Measurements from ENCODE around the gene SPRR4.
"Not testable (repeated sequence)": the region's sequence is repeated elsewhere in the genome, so short reads cannot be mapped to it uniquely, and the experiment has no call there.

SPRR4 gene

DNA sequence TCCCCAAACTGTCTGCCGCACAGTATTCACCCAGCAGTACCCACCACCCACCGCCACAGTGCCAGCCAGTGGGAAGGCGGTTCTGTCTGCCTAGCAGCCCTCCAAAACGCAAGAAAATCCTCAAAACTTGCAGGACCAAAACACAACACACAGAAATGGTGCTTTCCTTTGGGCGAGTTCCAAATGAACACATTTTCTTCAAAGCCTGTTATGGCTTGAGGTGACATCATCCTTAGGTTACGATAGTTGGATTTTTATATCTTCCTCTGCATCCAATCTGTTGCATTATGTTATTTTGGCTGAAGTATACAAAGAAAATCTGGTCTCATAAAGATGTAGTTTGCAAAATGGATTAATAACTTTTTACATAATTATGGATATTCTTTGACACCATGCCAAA, 22.7 kb downstream of the SPRR4 start:
- Histone ChIP-seq H3K27ac (ENCODE audit: low read length) (no peak overlapping the region), H3K9me3 (ENCODE audit: insufficient read depth, low read depth, low read length) (peaks cover 7% of the 10 kb centered on the region; the same call in 1 of the 2 replicates), H3K9ac (ENCODE audit: low read depth, low read length) (no peak overlapping the region), H3K27me3 (ENCODE audit: insufficient read depth, low read length) (no peaks in the 10 kb centered on the region), H3K36me3 (ENCODE audit: insufficient read depth, low read depth, low read length) (no peaks in the 10 kb centered on the region), H3K4me3 (ENCODE audit: low read length) (no peak overlapping the region), H3K4me1 (ENCODE audit: insufficient read depth, low read length) (peaks cover 10% of the 10 kb centered on the region; the same call in 1 of the 2 replicates)

DNA sequence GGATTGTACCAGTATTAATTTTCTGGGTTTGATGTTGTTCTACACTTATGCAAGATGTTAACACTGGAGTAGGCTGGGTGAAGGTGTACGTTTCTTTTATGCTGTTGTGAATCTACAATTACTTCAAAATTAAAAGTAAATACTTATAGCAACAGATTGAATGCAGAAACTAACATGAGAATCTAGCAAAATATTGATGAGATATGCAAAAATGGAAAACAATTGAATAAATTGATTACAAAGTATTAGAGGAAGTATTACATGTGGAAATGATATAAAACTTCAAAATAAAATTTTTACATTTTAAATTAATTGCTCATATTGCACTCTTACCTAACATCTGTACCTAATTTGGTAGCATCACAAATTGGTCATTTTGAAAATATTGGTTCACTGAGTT, 25.4 kb downstream of the SPRR4 start:
- Histone ChIP-seq H3K9me3 (ENCODE audit: insufficient read depth, low read depth, low read length) (peaks cover 7% of the 10 kb centered on the region; the same call in 1 of the 2 replicates), H3K27me3 (ENCODE audit: insufficient read depth, low read length) (no peaks in the 10 kb centered on the region), H3K4me1 (ENCODE audit: insufficient read depth, low read length) (peaks cover 10% of the 10 kb centered on the region; the same call in 1 of the 2 replicates)

DNA sequence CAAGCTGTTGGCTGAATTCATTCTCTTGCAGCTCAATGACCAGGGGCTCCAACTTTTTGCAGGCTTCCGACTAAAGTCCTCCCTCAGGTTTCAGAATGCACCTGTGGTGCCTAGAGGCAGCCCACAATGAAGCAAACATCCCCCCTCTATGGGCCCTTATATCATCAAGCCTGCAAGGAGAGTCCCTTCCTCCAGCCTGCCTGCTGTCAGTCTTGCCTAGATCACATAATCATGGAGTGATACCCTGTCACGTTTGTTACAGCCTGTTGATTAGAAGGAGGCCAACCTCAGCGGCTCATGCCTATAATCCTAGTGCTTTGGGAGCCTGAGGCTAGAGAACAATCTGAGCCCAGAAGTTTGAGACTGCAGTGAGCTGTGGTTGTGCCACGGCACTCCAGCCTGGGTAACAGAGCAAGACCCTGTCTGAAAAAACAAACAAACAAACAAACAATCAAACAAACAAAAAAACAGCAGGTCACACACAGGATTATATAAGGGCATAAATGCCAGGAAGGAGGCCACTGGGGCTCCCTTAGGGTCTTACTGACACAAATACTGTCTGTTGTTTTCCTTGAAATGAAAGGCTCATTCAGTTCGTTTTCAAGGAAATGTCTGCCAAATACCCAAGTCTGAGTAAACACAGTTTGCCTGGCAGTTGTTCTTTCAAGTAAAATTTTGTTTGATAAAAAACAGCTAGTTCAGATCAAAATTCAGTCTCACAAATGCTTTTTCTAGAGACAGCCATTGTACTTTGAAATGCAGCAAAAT, 26.4 kb downstream of the SPRR4 start:
- no peaks in the 10 kb centered on the region for H3K27me3 ChIP-seq (ENCODE audit: insufficient read depth, low read length)

More for the DNA sequence above, 25.4 kb downstream of the SPRR4 start:
- Histone ChIP-seq H3K4me3 (ENCODE audit: low read length) (no peak overlapping the region), H3K27ac (ENCODE audit: low read length) (no peak overlapping the region), H3K9ac (ENCODE audit: low read depth, low read length) (no peak overlapping the region), H3K36me3 (ENCODE audit: insufficient read depth, low read depth, low read length) (no peaks in the 10 kb centered on the region)

DNA sequence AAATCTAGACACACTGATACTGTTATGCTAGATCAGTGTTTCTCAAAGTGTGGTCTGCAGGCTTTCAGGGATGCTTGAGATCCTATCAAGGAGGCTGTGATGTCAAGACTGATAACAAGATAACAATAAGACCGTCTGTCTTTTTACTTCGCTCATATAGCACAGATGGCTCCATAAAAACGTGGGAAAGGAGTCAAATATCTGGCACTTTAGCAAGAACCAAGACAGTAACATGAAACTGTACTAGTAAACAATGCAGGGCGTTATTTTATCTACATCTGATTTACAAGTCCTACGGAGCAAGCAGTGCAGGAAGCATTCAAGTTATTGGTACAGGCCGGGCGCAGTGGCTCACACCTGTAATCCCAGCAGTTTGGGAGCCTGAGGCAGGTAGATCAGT, 27.5 kb downstream of the SPRR4 start:
- H3K9ac ChIP-seq (ENCODE audit: low read depth, low read length): no peak overlapping the region

More for the DNA sequence above, 26.4 kb downstream of the SPRR4 start:
- Histone ChIP-seq H3K9ac (ENCODE audit: low read depth, low read length) (no peak overlapping the region), H3K4me1 (ENCODE audit: insufficient read depth, low read length) (peaks cover 10% of the 10 kb centered on the region; the same call in 1 of the 2 replicates), H3K9me3 (ENCODE audit: insufficient read depth, low read depth, low read length) (peaks cover 7% of the 10 kb centered on the region; the same call in 1 of the 2 replicates), H3K36me3 (ENCODE audit: insufficient read depth, low read depth, low read length) (no peaks in the 10 kb centered on the region), H3K4me3 (ENCODE audit: low read length) (no peak overlapping the region), H3K27ac (ENCODE audit: low read length) (no peak overlapping the region)

DNA sequence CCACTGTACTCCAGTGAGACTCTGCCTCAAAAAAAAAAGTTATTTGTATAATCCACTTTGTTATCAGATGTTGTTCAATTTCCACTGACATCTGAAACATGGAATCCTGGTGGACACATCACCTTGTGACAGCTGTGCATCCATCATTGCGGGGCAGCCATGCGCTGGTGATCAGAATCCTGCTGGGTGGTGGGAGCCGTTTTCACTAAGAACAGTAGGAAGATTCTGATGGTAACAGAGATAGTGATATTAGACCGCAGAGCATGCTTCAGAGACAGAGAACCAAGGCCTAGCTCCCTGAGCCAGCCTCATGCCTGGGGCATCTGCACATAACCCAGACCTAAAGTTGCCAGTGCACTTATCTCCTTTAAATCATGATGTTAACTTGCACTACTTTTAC, 28.0 kb downstream of the SPRR4 start:
- Histone ChIP-seq H3K27ac (ENCODE audit: low read length) (no peak overlapping the region), H3K9ac (ENCODE audit: low read depth, low read length) (no peak overlapping the region), H3K4me3 (ENCODE audit: low read length) (no peak overlapping the region), H3K27me3 (ENCODE audit: insufficient read depth, low read length) (no peaks in the 10 kb centered on the region), H3K36me3 (ENCODE audit: insufficient read depth, low read depth, low read length) (no peaks in the 10 kb centered on the region), H3K9me3 (ENCODE audit: insufficient read depth, low read depth, low read length) (peaks cover 7% of the 10 kb centered on the region; the same call in 1 of the 2 replicates), H3K4me1 (ENCODE audit: insufficient read depth, low read length) (peaks cover 10% of the 10 kb centered on the region; the same call in 1 of the 2 replicates)

More for the DNA sequence above, 27.5 kb downstream of the SPRR4 start:
- Histone ChIP-seq H3K36me3 (ENCODE audit: insufficient read depth, low read depth, low read length) (no peaks in the 10 kb centered on the region), H3K4me1 (ENCODE audit: insufficient read depth, low read length) (peaks cover 10% of the 10 kb centered on the region; the same call in 1 of the 2 replicates), H3K27me3 (ENCODE audit: insufficient read depth, low read length) (no peaks in the 10 kb centered on the region), H3K27ac (ENCODE audit: low read length) (no peak overlapping the region), H3K9me3 (ENCODE audit: insufficient read depth, low read depth, low read length) (peaks cover 7% of the 10 kb centered on the region; the same call in 1 of the 2 replicates), H3K4me3 (ENCODE audit: low read length) (no peak overlapping the region)

DNA sequence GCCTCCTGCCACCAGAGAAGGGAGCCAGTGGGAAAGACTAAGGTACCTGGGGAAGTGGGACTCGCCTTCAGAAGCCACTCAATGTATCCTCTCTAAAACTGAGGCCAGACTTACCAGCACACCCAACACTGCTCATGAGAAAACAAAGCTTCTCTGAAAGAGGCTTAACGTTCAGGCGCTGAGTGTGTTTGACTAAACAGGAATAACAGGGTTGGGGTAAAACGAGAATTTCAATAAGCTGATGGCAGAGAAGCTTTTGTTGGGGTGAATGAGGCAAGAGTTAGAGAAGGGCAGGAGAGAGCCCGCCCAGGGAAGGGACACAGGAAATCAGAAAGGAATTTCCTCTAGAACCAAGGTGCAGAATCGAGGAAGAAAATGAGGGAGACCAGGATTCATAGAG, 29.4 kb downstream of the SPRR4 start:
- H3K27ac ChIP-seq (ENCODE audit: low read length): no peak overlapping the region
- H3K27me3 ChIP-seq (ENCODE audit: insufficient read depth, low read length): no peaks in the 10 kb centered on the region
- H3K4me1 ChIP-seq (ENCODE audit: insufficient read depth, low read length): peaks cover 10% of the 10 kb centered on the region; the same call in 1 of the 2 replicates
- no peak overlapping the region for H3K9ac ChIP-seq (ENCODE audit: low read depth, low read length)
- no peaks in the 10 kb centered on the region for H3K36me3 ChIP-seq (ENCODE audit: insufficient read depth, low read depth, low read length)
- no peak overlapping the region for H3K4me3 ChIP-seq (ENCODE audit: low read length)
- peaks cover 7% of the 10 kb centered on the region; the same call in 1 of the 2 replicates for H3K9me3 ChIP-seq (ENCODE audit: insufficient read depth, low read depth, low read length)

DNA sequence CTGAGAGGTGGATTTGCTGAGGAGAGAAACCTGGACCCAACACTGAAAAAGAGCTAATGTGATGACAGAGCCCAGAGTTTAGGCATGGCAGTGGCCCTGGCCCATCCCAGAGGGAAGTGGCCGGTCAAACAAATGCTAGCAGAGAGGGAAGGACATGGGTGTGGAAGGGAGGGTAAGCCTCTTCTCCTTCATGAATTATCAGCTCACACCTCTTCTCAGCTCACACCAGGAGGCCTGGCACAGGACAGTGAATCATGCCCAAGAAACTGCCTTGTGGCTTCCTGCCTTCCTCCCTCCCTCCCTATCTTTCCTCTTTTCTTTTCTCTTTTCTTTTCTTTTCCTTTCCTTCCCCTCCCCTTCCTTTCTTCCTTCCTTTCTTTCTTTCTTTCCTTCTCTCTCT, 29.8 kb downstream of the SPRR4 start:
- Histone ChIP-seq H3K4me3 (ENCODE audit: low read length) (no peak overlapping the region), H3K9me3 (ENCODE audit: insufficient read depth, low read depth, low read length) (peaks cover 2% of the 10 kb centered on the region; the same call in 1 of the 2 replicates), H3K27me3 (ENCODE audit: insufficient read depth, low read length) (no peaks in the 10 kb centered on the region), H3K27ac (ENCODE audit: low read length) (no peak overlapping the region), H3K36me3 (ENCODE audit: insufficient read depth, low read depth, low read length) (no peaks in the 10 kb centered on the region), H3K4me1 (ENCODE audit: insufficient read depth, low read length) (peaks cover 10% of the 10 kb centered on the region; the same call in 1 of the 2 replicates), H3K9ac (ENCODE audit: low read depth, low read length) (no peak overlapping the region)

DNA sequence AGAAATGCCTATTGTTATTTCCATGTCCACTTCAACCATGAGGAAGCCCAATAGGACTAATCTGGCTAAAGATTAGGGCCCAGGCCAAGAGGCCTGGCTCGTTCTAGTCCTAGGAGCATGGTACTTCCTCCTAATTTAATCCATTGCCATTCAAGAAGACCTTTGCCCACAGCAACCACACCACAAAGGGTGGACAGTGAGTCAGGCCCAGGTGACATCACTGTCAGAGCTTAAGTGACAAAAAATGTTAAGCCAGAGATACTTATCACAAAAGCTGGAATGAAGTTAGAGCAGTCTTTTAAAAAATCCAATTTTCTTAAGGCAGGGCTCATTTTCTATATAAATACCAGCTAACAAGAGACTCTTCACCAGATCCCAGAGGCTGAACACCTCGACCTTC, 30.9 kb downstream of the SPRR4 start, which contains the start of gene SPRR3:
TSS of gene SPRR3 (plus strand) at position 368 of the 400 bp plus-strand sequence. CDS start 1,272 bp downstream, outside the sequence.
- H3K27ac ChIP-seq (ENCODE audit: low read length): no peak within 1 kb of the TSS
- H3K4me1 ChIP-seq (ENCODE audit: insufficient read depth, low read length): peaks cover 7% of the 10 kb centered on the region; the same call in 1 of the 2 replicates

DNA sequence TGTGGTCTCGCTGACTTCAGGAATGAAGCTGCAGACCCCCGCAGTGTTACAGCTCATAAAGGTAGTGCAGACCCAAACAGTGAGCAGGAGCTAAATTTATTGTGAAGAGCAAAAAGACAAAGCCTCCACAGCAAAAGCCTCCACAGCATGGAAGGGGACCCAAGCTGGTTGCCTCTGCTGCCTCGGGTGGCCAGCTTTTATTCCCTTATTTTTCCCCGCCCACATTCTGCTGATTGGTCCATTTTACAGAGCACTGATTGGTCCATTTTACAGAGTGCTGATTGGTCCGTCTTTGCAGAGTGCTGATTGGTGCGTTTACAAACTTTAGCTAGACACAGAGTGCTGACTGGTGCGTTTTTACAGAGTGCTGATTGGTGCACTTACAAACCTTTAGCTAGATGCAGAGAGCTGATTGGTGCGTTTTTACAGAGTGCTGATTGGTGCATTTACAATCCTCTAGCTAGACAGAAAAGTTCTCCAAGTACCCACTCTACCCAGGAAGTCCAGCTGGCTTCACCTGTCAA, 40.8 kb downstream of the SPRR4 start:
- not testable (repeated sequence) for H3K9me3 ChIP-seq (ENCODE audit: insufficient read depth, low read depth, low read length); H3K27me3 ChIP-seq (ENCODE audit: insufficient read depth, low read length); H3K36me3 ChIP-seq (ENCODE audit: insufficient read depth, low read depth, low read length); H3K27ac ChIP-seq (ENCODE audit: low read length); H3K4me3 ChIP-seq (ENCODE audit: low read length); H3K9ac ChIP-seq (ENCODE audit: low read depth, low read length); H3K4me1 ChIP-seq (ENCODE audit: insufficient read depth, low read length)

More for the DNA sequence above, 30.9 kb downstream of the SPRR4 start, which contains the start of gene SPRR3:
- no peak within 1 kb of the TSS for H3K4me3 ChIP-seq (ENCODE audit: low read length)
- no peak within 1 kb of the TSS for H3K9ac ChIP-seq (ENCODE audit: low read depth, low read length)
- H3K9me3 ChIP-seq (ENCODE audit: insufficient read depth, low read depth, low read length): no peaks in the 10 kb centered on the region
- no peaks in the 10 kb centered on the region for H3K27me3 ChIP-seq (ENCODE audit: insufficient read depth, low read length)
- no peaks in the 10 kb centered on the region for H3K36me3 ChIP-seq (ENCODE audit: insufficient read depth, low read depth, low read length)

DNA sequence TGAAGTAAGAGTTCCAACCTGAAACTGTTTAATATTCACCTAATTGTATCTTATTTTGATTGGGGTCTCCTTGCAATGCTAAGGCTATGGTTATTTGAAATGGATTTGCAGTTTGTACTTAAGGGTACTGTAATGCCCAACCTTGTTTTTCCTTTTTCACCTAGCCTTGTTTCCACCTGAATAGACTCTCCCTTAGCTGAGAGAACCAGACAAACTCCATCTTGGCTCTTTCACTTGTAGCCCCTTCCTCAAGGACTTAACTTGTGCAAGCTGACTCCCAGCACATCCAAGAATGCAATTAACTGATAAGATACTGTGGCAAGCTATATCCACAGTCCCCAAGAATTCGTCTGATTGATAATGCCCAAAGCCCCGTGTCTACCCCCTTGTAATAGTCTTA, 51.4 kb downstream of the SPRR4 start:
- not testable (repeated sequence) for H3K9ac ChIP-seq (ENCODE audit: low read depth, low read length); H3K4me1 ChIP-seq (ENCODE audit: insufficient read depth, low read length); H3K27me3 ChIP-seq (ENCODE audit: insufficient read depth, low read length); H3K27ac ChIP-seq (ENCODE audit: low read length); H3K36me3 ChIP-seq (ENCODE audit: insufficient read depth, low read depth, low read length); H3K9me3 ChIP-seq (ENCODE audit: insufficient read depth, low read depth, low read length); H3K4me3 ChIP-seq (ENCODE audit: low read length)
